Activated CD8-positive, alpha-beta T cell treated with anti-CD3 and anti-CD28 coated beads for 36 hours (primary cell): Measurements from ENCODE around the gene TP73. TPM values are rescaled to one million over a fixed set of nuclear protein-coding genes. Genes with fewer than 3 reads are reported as not detected.
"Not testable (repeated sequence)": the region's sequence is repeated elsewhere in the genome, so short reads cannot be mapped to it uniquely, and the experiment has no call there.

Experiments used
- ATAC-seq: fragments of 200-7000 bp; cut with Tn5 transposase; one replicate; pipeline ENCODE4 v1.10.0; 2021; ENCODE audit warnings: mild to moderate bottlenecking, moderate library complexity
- CTCF ChIA-PET: fragments of 350-600 bp; sonication (Branson Sonifier 250); formaldehyde crosslinking; loops from one replicate; lab custom pipeline; 2021; ENCODE audit warnings: antibody characterized with exemption; lab: Charles Lee
- POLR2A ChIA-PET: fragments of 350-600 bp; sonication (Branson Sonifier 250); formaldehyde crosslinking; loops from one replicate; lab custom pipeline; 2021; ENCODE audit warnings: antibody characterized with exemption; lab: Charles Lee
- DNase-seq: peaks from one replicate; pipeline ENCODE4 v3.0.0-alpha.2; 2020
- H3K27ac Mint-ChIP-seq: one replicate; pipeline ENCODE4 v1.8.0; 2021; ENCODE audit warnings: mild to moderate bottlenecking, mixed read lengths
- H3K27me3 Mint-ChIP-seq: one replicate; pipeline ENCODE4 v1.8.0; 2021; ENCODE audit warnings: mixed read lengths
- H3K36me3 Mint-ChIP-seq: one replicate; pipeline ENCODE4 v1.8.0; 2021; ENCODE audit warnings: low read depth, mixed read lengths
- H3K4me1 Mint-ChIP-seq: one replicate; pipeline ENCODE4 v1.8.0; 2021; ENCODE audit warnings: low read depth, mixed read lengths
- H3K4me3 Mint-ChIP-seq: one replicate; pipeline ENCODE4 v1.8.0; 2021; ENCODE audit warnings: mild to moderate bottlenecking, moderate library complexity, mixed read lengths
- H3K9me3 Mint-ChIP-seq: one replicate; pipeline ENCODE4 v1.8.0; 2021; ENCODE audit warnings: mixed read lengths
- CTCF ChIP-seq: fragments of 200-600 bp; IDR thresholded peaks from one replicate; pipeline ENCODE4 v1.8.0; 2022; ENCODE audit warnings: antibody characterized with exemption, mild to moderate bottlenecking
- intact Hi-C: fragments of 100-400 bp; cut with micrococcal nuclease; formaldehyde crosslinking; loops from one replicate; pipeline ENCODE4 v1.10.0; 2022
- total RNA-seq, 2 experiments: library from RNA; stranded (reverse); gene quantifications; one replicate each; pipeline ENCODE4 v1.2.3, GENCODE V29; 2021

The TP73 gene
- total RNA-seq, 2 experiments from 2014 or later: 0.60 to 0.68 TPM

- no peaks in the 10 kb centered on the region for H3K9me3 Mint-ChIP-seq
- ChIA-PET POLR2A (no interaction called here), CTCF (no interaction called here)
- no peak overlapping the region for H3K4me3 Mint-ChIP-seq
- H3K27ac Mint-ChIP-seq: no peak overlapping the region
- intact Hi-C loops: no loop called here
- ATAC-seq (no peak), DNase-seq (no peak)
- H3K4me1 Mint-ChIP-seq: no peaks in the 10 kb centered on the region
- no peaks in the 10 kb centered on the region for H3K27me3 Mint-ChIP-seq
- H3K36me3 Mint-ChIP-seq: no peaks in the 10 kb centered on the region
- no peak for TF ChIP-seq CTCF
Observed at GRCh38 chr1:3718764-3719163, 66.4 kb downstream of the TP73 start.

GRCh38 chr1:3721955-3722465 lies 69.7 kb downstream of the TP73 start:
- no peak for DNase-seq
- Mint-ChIP-seq H3K4me3 (no peak overlapping the region), H3K9me3 (no peaks in the 10 kb centered on the region), H3K4me1 (no peaks in the 10 kb centered on the region), H3K36me3 (no peaks in the 10 kb centered on the region), H3K27me3 (no peaks in the 10 kb centered on the region), H3K27ac (no peak overlapping the region)
- no peak for TF ChIP-seq CTCF
- intact Hi-C loops: no loop called here
- ChIA-PET POLR2A (no interaction called here), CTCF (no interaction called here)
- no peak for ATAC-seq

- Mint-ChIP-seq H3K9me3 (no peaks in the 10 kb centered on the region), H3K4me1 (no peaks in the 10 kb centered on the region), H3K4me3 (no peak overlapping the region), H3K27me3 (no peaks in the 10 kb centered on the region), H3K27ac (no peak overlapping the region), H3K36me3 (no peaks in the 10 kb centered on the region)
- POLR2A ChIA-PET: no interaction called here
- DNase-seq (no peak), ATAC-seq (no peak)
- CTCF ChIA-PET: no interaction called here
- intact Hi-C loops: no loop called here
- TF ChIP-seq CTCF: no peak
Observed at GRCh38 chr1:3722846-3723245, 70.5 kb downstream of the TP73 start.

- H3K9me3 Mint-ChIP-seq, POLR2A ChIA-PET, intact Hi-C loops, H3K4me3 Mint-ChIP-seq, H3K27me3 Mint-ChIP-seq, H3K4me1 Mint-ChIP-seq, H3K36me3 Mint-ChIP-seq, H3K27ac Mint-ChIP-seq: not testable (repeated sequence)
- DNase-seq: peak; percentile 83
- ATAC-seq: peak; percentile 76
- TF ChIP-seq CTCF: peak; percentile 89
- CTCF ChIA-PET: interaction anchor here (0.6 to 1.5 kb wide), 32 partner anchors 8 to 272 kb away, joined by 3 to 10 read pairs (median 3); partner anchors contain the start of gene WRAP73
Observed at GRCh38 chr1:3724416-3725030, 72.2 kb downstream of the TP73 start.

- H3K27me3 Mint-ChIP-seq: no peaks in the 10 kb centered on the region
- ATAC-seq: no peak
- ChIA-PET POLR2A (no interaction called here), CTCF (interaction anchor here (0.9 to 1.3 kb wide), 8 partner anchors 17 to 104 kb away, joined by 3 to 8 read pairs (median 4); partner anchors contain the start of gene WRAP73)
- H3K4me1 Mint-ChIP-seq: no peaks in the 10 kb centered on the region
- no peak overlapping the region for H3K27ac Mint-ChIP-seq
- no peak for DNase-seq
- no peak overlapping the region for H3K4me3 Mint-ChIP-seq
- H3K9me3 Mint-ChIP-seq: no peaks in the 10 kb centered on the region
- no peaks in the 10 kb centered on the region for H3K36me3 Mint-ChIP-seq
- no peak for TF ChIP-seq CTCF
- intact Hi-C loops: no loop called here
Observed at GRCh38 chr1:3725366-3725765, 73.0 kb downstream of the TP73 start.
